ENCODE measurements around the gene RPS27L. TPM values are rescaled to one million over a fixed set of nuclear protein-coding genes. Genes with fewer than 3 reads are reported as not detected.

The RPS27L gene
- total and polyA plus RNA-seq, 9 of the 15 experiments (the other 6 are each of a cell fraction or from before 2014, with no cell fraction given): 72.2 to 382 (median 116) TPM

DNA sequence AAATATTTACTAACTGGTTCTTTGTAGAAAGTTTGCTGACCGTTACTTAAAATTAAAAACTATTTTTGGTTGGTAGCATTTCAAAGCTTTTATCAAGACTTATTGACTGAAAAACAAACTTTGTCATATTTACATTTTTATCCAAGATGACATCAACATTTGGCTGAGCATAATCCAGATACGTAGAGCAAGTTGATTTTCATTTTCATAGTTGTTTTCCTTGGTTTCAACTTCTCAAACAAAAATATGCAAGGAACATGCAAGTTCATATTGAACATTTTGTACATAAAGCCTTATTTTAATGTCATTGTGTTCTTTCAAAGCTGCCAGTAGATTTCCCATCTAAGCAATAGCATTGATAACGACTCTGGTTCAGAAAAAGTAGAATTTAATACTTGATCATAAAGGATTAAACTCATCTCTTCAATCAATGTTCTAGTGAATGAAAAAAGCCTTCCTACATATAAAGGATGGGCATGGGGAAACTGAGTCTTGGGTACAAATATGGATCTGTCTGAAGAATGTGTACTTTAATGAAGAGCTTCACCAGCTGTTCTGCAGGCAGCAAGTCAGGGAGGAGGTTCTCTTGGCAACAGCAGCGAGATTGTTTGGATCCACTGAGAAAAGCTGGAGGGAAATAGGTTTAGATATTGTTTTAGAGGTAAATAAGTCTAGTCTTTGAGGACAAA, 37.7 kb upstream of the RPS27L start (continued):
- TF ChIP-seq, protein P1, sequence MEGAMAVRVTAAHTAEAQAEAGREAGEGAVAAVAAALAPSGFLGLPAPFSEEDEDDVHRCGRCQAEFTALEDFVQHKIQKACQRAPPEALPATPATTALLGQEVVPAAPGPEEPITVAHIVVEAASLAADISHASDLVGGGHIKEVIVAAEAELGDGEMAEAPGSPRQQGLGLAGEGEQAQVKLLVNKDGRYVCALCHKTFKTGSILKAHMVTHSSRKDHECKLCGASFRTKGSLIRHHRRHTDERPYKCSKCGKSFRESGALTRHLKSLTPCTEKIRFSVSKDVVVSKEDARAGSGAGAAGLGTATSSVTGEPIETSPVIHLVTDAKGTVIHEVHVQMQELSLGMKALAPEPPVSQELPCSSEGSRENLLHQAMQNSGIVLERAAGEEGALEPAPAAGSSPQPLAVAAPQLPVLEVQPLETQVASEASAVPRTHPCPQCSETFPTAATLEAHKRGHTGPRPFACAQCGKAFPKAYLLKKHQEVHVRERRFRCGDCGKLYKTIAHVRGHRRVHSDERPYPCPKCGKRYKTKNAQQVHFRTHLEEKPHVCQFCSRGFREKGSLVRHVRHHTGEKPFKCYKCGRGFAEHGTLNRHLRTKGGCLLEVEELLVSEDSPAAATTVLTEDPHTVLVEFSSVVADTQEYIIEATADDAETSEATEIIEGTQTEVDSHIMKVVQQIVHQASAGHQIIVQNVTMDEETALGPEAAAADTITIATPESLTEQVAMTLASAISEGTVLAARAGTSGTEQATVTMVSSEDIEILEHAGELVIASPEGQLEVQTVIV (CRISPR knock-in tag; IDR thresholded peaks at IDR 0.05; ENCODE audit: borderline replicate concordance): no peak
- TF ChIP-seq, protein P2, sequence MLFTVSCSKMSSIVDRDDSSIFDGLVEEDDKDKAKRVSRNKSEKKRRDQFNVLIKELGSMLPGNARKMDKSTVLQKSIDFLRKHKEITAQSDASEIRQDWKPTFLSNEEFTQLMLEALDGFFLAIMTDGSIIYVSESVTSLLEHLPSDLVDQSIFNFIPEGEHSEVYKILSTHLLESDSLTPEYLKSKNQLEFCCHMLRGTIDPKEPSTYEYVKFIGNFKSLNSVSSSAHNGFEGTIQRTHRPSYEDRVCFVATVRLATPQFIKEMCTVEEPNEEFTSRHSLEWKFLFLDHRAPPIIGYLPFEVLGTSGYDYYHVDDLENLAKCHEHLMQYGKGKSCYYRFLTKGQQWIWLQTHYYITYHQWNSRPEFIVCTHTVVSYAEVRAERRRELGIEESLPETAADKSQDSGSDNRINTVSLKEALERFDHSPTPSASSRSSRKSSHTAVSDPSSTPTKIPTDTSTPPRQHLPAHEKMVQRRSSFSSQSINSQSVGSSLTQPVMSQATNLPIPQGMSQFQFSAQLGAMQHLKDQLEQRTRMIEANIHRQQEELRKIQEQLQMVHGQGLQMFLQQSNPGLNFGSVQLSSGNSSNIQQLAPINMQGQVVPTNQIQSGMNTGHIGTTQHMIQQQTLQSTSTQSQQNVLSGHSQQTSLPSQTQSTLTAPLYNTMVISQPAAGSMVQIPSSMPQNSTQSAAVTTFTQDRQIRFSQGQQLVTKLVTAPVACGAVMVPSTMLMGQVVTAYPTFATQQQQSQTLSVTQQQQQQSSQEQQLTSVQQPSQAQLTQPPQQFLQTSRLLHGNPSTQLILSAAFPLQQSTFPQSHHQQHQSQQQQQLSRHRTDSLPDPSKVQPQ (CRISPR knock-in tag; IDR thresholded peaks at IDR 0.05; ENCODE audit: borderline replicate concordance): no peak
- TF ChIP-seq MAFK (IDR thresholded peaks at IDR 0.05; ENCODE audit: low read length) (no peak), HCFC1 (IDR thresholded peaks at IDR 0.05; ENCODE audit: low read depth, low read length) (no peak), ZNF347 (CRISPR knock-in tag; IDR thresholded peaks at IDR 0.05; ENCODE audit: low read depth) (no peak), ZNF316 (IDR thresholded peaks at IDR 0.05) (0 out of 2 replicates have a peak, but pooled peaks have one; percentile 7), PHF20 (IDR thresholded peaks at IDR 0.05; ENCODE audit: partially characterized antibody) (no peak), RFX1 (IDR thresholded peaks at IDR 0.05) (peak; percentile 31; the same call in 1 of the 2 replicates), DACH1 (IDR thresholded peaks at IDR 0.05; ENCODE audit: partially characterized antibody) (peak; percentile 46), RBM17 (IDR thresholded peaks at IDR 0.05; ENCODE audit: borderline replicate concordance, low read depth, low read length) (no peak), SNIP1 (IDR thresholded peaks at IDR 0.05; ENCODE audit: low read depth) (no peak), JUND (IDR thresholded peaks at IDR 0.05; ENCODE audit: borderline replicate concordance, low read depth, low read length) (no peak), JUND (tag; IDR thresholded peaks at IDR 0.05; ENCODE audit: borderline replicate concordance, low read depth, low read length) (no peak)
- TF ChIP-seq, protein P3, sequence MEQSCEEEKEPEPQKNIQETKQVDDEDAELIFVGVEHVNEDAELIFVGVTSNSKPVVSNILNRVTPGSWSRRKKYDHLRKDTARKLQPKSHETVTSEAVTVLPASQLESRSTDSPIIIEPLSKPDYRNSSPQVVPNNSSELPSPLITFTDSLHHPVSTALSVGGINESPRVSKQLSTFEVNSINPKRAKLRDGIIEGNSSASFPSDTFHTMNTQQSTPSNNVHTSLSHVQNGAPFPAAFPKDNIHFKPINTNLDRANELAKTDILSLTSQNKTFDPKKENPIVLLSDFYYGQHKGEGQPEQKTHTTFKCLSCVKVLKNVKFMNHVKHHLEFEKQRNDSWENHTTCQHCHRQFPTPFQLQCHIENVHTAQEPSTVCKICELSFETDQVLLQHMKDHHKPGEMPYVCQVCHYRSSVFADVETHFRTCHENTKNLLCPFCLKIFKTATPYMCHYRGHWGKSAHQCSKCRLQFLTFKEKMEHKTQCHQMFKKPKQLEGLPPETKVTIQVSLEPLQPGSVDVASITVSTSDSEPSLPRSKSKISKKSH (CRISPR knock-in tag; IDR thresholded peaks at IDR 0.05): no peak
- TF ChIP-seq, protein P4, sequence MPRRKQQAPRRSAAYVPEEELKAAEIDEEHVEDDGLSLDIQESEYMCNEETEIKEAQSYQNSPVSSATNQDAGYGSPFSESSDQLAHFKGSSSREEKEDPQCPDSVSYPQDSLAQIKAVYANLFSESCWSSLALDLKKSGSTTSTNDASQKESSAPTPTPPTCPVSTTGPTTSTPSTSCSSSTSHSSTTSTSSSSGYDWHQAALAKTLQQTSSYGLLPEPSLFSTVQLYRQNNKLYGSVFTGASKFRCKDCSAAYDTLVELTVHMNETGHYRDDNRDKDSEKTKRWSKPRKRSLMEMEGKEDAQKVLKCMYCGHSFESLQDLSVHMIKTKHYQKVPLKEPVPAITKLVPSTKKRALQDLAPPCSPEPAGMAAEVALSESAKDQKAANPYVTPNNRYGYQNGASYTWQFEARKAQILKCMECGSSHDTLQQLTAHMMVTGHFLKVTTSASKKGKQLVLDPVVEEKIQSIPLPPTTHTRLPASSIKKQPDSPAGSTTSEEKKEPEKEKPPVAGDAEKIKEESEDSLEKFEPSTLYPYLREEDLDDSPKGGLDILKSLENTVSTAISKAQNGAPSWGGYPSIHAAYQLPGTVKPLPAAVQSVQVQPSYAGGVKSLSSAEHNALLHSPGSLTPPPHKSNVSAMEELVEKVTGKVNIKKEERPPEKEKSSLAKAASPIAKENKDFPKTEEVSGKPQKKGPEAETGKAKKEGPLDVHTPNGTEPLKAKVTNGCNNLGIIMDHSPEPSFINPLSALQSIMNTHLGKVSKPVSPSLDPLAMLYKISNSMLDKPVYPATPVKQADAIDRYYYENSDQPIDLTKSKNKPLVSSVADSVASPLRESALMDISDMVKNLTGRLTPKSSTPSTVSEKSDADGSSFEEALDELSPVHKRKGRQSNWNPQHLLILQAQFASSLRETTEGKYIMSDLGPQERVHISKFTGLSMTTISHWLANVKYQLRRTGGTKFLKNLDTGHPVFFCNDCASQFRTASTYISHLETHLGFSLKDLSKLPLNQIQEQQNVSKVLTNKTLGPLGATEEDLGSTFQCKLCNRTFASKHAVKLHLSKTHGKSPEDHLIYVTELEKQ (CRISPR knock-in tag; IDR thresholded peaks at IDR 0.05): no peak

Measured in K562 (cell line).